SK-N-SH (cell line): ENCODE data around the gene SCN1B. TPM values are rescaled to one million over a fixed set of nuclear protein-coding genes. Genes with fewer than 3 reads are reported as not detected.

Source experiments
- CTCF ChIA-PET: fragments of 300-600, 350-600 bp; formaldehyde crosslinking; extraction: SDS; loops from one replicate; lab custom pipeline; 2021; lab: Yijun Ruan, JAX
- POLR2A ChIA-PET: fragments of 350-600 bp; sonication (Branson Sonifier 250); formaldehyde crosslinking; extraction: SDS; loops from one replicate; lab custom pipeline; 2020; ENCODE audit warnings: antibody characterized with exemption, inconsistent platforms; lab: Yijun Ruan, JAX
- DNase-seq: peaks from one replicate; pipeline ENCODE4 v3.0.0; 2012
- H2AFZ ChIP-seq: fragments of 200-600 bp; sonication (generic); 2 replicates; pipeline ENCODE4 v1.8.1; 2016; ENCODE audit warnings: antibody characterized with exemption, mild to moderate bottlenecking, low read depth
- H3F3A ChIP-seq: fragments of 200-600 bp; sonication (generic); replicated peaks from 2 replicates; pipeline ENCODE3; 2016; ENCODE audit warnings: antibody characterized with exemption, mild to moderate bottlenecking; ENCODE audit not compliant: insufficient read depth
- H3K27ac ChIP-seq, 2 experiments: fragments of 200-500 bp in 1 of 2; fragments of 200-600 bp in 1 of 2; sonication (Bioruptor generic) in 1 of 2; sonication (generic), shearing (Covaris generic) in 1 of 2; 2 replicates each; pipeline versions ENCODE4 v1.5.1 to v1.6.1; 2014 to 2016; ENCODE audit warnings: low read depth in 2 of 2, inconsistent platforms in 1 of 2, low read length in 1 of 2, mild to moderate bottlenecking in 1 of 2, mixed read lengths in 1 of 2
- H3K27me3 ChIP-seq: fragments of 200-600 bp; sonication (generic), shearing (Covaris generic); 2 replicates; pipeline ENCODE4 v1.6.1; 2016; ENCODE audit warnings: mixed run types; ENCODE audit not compliant: insufficient read depth
- H3K36me3 ChIP-seq, 2 experiments: fragments of 200-500 bp in 1 of 2; fragments of 200-600 bp in 1 of 2; sonication (Bioruptor generic) in 1 of 2; sonication (generic) in 1 of 2; replicated peaks in 1 of 2; 2 replicates each; pipeline versions ENCODE3 to v1.5.1; 2014 to 2016; ENCODE audit warnings: low read length in 1 of 2, mild to moderate bottlenecking in 1 of 2; ENCODE audit not compliant: insufficient read depth in 2 of 2, control insufficient read depth in 1 of 2
- H3K4me1 ChIP-seq, 2 experiments: fragments of 200-500 bp in 1 of 2; fragments of 200-600 bp in 1 of 2; sonication (Bioruptor generic) in 1 of 2; sonication (generic), shearing (Covaris generic) in 1 of 2; 2 replicates each; pipeline versions ENCODE4 v1.5.1 to v1.6.1; 2014 to 2016; ENCODE audit warnings: low read depth in 1 of 2, low read length in 1 of 2, mixed run types in 1 of 2; ENCODE audit not compliant: insufficient read depth in 2 of 2, control insufficient read depth in 1 of 2
- H3K4me2 ChIP-seq: fragments of 200-600 bp; sonication (generic), shearing (Covaris generic); 2 replicates; pipeline ENCODE4 v1.6.1; 2017; ENCODE audit warnings: mixed run types
- H3K4me3 ChIP-seq, 2 experiments: fragments of 200-500 bp in 1 of 2; fragments of 200-600 bp in 1 of 2; sonication (Bioruptor generic) in 1 of 2; sonication (generic), shearing (Covaris generic) in 1 of 2; 2 replicates each; pipeline versions ENCODE4 v1.5.1 to v1.8.1; 2014 to 2016; ENCODE audit warnings: low read depth in 2 of 2, inconsistent platforms in 1 of 2, low read length in 1 of 2, mild to moderate bottlenecking in 1 of 2, mixed read lengths in 1 of 2, moderate library complexity in 1 of 2
- H3K79me2 ChIP-seq: fragments of 200-600 bp; sonication (generic); 2 replicates; pipeline ENCODE4 v1.8.1; 2017; ENCODE audit warnings: mild to moderate bottlenecking; ENCODE audit not compliant: insufficient read depth
- H3K9ac ChIP-seq: fragments of 200-600 bp; sonication (generic); 2 replicates; pipeline ENCODE4 v1.6.1; 2017; ENCODE audit warnings: mixed run types
- H3K9me2 ChIP-seq: fragments of 200-600 bp; sonication (generic); 2 replicates; pipeline ENCODE4 v1.6.1; 2017; ENCODE audit warnings: mixed run types
- H3K9me3 ChIP-seq: fragments of 200-600 bp; sonication (generic); 2 replicates; pipeline ENCODE4 v1.6.1; 2017; ENCODE audit warnings: mixed run types, mild to moderate bottlenecking, moderate library complexity
- H4K20me1 ChIP-seq: fragments of 200-600 bp; sonication (generic); 2 replicates; pipeline ENCODE4 v1.6.1; 2017; ENCODE audit warnings: mild to moderate bottlenecking, mixed run types; ENCODE audit not compliant: insufficient read depth
- EP300 ChIP-seq, 2 experiments: IDR thresholded peaks; 2 replicates each; pipeline versions ENCODE4 v1.4.0 to v1.6.1; 2012; ENCODE audit warnings: borderline replicate concordance in 1 of 2, low read depth in 1 of 2, low read length in 1 of 2
- EZH2phosphoT487 ChIP-seq: fragments of 200-600 bp; sonication (generic); IDR thresholded peaks from 2 replicates; pipeline ENCODE4 v1.6.1; 2017; ENCODE audit warnings: low read depth, mixed run types, mild to moderate bottlenecking, antibody characterized with exemption, moderate library complexity, borderline replicate concordance
- GABPA ChIP-seq: IDR thresholded peaks from 2 replicates; pipeline ENCODE4 v1.4.0; 2012; ENCODE audit warnings: low read depth, mild to moderate bottlenecking
- IRF3 ChIP-seq: fragments of 150-350 bp; IDR thresholded peaks from 2 replicates; pipeline ENCODE4 v1.6.1; 2016; ENCODE audit warnings: mild to moderate bottlenecking, low read depth, low read length
- RFX5 ChIP-seq: IDR thresholded peaks from 2 replicates; pipeline ENCODE4 v1.6.1; 2012; ENCODE audit warnings: mild to moderate bottlenecking, improper control_type of control experiment, low read length
- TAF1 ChIP-seq: IDR thresholded peaks from 2 replicates; pipeline ENCODE4 v1.6.1; 2012; ENCODE audit warnings: low read depth, mild to moderate bottlenecking, low read length, moderate library complexity, borderline replicate concordance
- ZBTB33 ChIP-seq: IDR thresholded peaks from 2 replicates; pipeline ENCODE4 v1.4.0; 2012; ENCODE audit warnings: low read depth, borderline replicate concordance
- WGBS: methylation state at CpG from one replicate; pipeline ENCODE4 v1.1.6; 2017; ENCODE audit warnings: low lambda C conversion rate; 5-methylcytosine and 5-hydroxymethylcytosine counted together
- polyA plus RNA-seq, 3 experiments: library from polyadenylated mRNA; depleted of rRNA; stranded (reverse); fragments of >200 nt; gene quantifications; 2 replicates each; pipeline ENCODE4 v1.2.3, GENCODE V29; 2012
- TF ChIP-seq, protein P1 (sequence below): fragments of 200-600 bp; sonication (generic); IDR thresholded peaks from 2 replicates; pipeline ENCODE4 v1.6.1; 2017; ENCODE audit warnings: antibody characterized with exemption, mild to moderate bottlenecking, moderate library complexity
- TF ChIP-seq, protein P2 (sequence below): IDR thresholded peaks from 2 replicates; pipeline ENCODE4; 2012
- TF ChIP-seq, protein P3 (sequence below): fragments of 150-350 bp; IDR thresholded peaks from 2 replicates; pipeline ENCODE4 v1.6.1; 2017; ENCODE audit warnings: antibody characterized with exemption, low read length, low read depth, borderline replicate concordance

The SCN1B gene
- polyA plus RNA-seq, 1 of the 3 experiments (the other 2 are of a cell fraction): 10.5 TPM

DNA sequence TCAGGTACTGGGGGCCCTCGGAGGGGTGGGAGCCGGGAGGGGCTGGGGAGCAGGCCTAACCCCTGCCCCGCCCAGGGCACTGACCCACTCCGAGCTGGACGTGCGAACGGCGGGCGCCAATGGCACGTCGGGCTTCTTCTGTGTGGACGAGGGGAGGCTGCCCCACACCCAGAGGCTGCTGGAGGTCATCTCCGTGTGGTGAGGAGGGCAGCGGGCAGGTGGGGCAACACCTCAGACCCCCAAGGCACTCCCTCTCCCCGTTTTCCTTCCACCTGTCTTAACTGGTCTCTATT, 29.5 kb downstream of the SCN1B start (continued):
- TF ChIP-seq ZBTB33: no peak
- TF ChIP-seq, protein P1, sequence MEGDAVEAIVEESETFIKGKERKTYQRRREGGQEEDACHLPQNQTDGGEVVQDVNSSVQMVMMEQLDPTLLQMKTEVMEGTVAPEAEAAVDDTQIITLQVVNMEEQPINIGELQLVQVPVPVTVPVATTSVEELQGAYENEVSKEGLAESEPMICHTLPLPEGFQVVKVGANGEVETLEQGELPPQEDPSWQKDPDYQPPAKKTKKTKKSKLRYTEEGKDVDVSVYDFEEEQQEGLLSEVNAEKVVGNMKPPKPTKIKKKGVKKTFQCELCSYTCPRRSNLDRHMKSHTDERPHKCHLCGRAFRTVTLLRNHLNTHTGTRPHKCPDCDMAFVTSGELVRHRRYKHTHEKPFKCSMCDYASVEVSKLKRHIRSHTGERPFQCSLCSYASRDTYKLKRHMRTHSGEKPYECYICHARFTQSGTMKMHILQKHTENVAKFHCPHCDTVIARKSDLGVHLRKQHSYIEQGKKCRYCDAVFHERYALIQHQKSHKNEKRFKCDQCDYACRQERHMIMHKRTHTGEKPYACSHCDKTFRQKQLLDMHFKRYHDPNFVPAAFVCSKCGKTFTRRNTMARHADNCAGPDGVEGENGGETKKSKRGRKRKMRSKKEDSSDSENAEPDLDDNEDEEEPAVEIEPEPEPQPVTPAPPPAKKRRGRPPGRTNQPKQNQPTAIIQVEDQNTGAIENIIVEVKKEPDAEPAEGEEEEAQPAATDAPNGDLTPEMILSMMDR: no peak
- TF ChIP-seq, protein P2, sequence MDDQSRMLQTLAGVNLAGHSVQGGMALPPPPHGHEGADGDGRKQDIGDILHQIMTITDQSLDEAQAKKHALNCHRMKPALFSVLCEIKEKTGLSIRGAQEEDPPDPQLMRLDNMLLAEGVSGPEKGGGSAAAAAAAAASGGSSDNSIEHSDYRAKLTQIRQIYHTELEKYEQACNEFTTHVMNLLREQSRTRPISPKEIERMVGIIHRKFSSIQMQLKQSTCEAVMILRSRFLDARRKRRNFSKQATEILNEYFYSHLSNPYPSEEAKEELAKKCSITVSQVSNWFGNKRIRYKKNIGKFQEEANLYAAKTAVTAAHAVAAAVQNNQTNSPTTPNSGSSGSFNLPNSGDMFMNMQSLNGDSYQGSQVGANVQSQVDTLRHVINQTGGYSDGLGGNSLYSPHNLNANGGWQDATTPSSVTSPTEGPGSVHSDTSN: no peak

DNA sequence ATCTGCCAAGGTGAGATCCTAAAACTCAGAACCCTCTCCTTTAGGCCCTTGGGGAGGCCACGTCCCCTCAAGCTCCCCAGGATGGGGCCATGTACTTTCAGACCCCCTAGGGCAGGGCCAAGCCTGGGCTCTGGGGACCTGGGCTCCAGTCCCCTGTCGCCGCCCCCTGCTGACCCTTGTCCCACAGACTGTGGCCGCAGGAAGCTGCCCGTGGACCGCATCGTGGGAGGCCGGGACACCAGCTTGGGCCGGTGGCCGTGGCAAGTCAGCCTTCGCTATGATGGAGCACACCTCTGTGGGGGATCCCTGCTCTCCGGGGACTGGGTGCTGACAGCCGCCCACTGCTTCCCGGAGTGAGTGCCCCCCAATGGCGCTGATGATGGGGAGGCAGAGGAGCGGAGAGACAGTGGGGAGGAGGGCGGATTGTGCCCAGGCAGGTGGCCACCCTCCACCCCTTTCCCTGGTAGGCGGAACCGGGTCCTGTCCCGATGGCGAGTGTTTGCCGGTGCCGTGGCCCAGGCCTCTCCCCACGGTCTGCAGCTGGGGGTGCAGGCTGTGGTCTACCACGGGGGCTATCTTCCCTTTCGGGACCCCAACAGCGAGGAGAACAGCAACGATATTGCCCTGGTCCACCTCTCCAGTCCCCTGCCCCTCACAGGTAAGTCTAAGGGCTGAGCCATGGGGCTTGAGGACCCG, 30.0 kb downstream of the SCN1B start:
- Histone ChIP-seq H3F3A (no peaks in the 10 kb centered on the region), H3K27ac (no peak overlapping the region), H3K27me3 (peaks cover 49% of the 10 kb centered on the region), H3K9ac (no peak overlapping the region), H3K9me3 (no peaks in the 10 kb centered on the region), H3K4me2 (no peak overlapping the region), H2AFZ (no peak overlapping the region), H3K4me1 (no peaks in the 10 kb centered on the region), H3K9me2 (no peaks in the 10 kb centered on the region), H4K20me1 (no peaks in the 10 kb centered on the region), H3K36me3 (no peaks in the 10 kb centered on the region), H3K79me2 (no peaks in the 10 kb centered on the region), H3K4me3 (no peak overlapping the region)
- CTCF ChIA-PET: interaction anchor here (0.7 to 9.9 kb wide), 4 partner anchors 14 to 81 kb away, joined by 3 to 86 read pairs (median 4); partner anchors contain the start of gene HPN
- POLR2A ChIA-PET: no interaction called here
- TF ChIP-seq, protein P3, sequence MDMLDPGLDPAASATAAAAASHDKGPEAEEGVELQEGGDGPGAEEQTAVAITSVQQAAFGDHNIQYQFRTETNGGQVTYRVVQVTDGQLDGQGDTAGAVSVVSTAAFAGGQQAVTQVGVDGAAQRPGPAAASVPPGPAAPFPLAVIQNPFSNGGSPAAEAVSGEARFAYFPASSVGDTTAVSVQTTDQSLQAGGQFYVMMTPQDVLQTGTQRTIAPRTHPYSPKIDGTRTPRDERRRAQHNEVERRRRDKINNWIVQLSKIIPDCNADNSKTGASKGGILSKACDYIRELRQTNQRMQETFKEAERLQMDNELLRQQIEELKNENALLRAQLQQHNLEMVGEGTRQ: no peak
- TF ChIP-seq EP300 (IDR thresholded peaks at IDR 0.05; ENCODE audit: borderline replicate concordance in 1 of 2, low read depth in 1 of 2, low read length in 1 of 2) (no peak), TAF1 (no peak), EZH2phosphoT487 (no peak), GABPA (no peak), IRF3 (no peak), RFX5 (no peak)
- WGBS: 57% methylated on average over 12 of the region's 29 CpGs
- no peak for DNase-seq
